Prostate gland (tissue), 2 donors: Measurements from ENCODE around the gene FAAP100. TPM values are rescaled to one million over a fixed set of nuclear protein-coding genes. Genes with fewer than 3 reads are reported as not detected.

ENCODE experiments used
- DNase-seq: peaks from one replicate; pipeline ENCODE4 v3.0.0-alpha.2; 2019; ENCODE audit warnings: low spot score
- H3K27ac ChIP-seq, 2 donors: fragments of 200-600 bp; sonication (generic); 2 replicates each; pipeline ENCODE4 v1.5.1; 2017 to 2019
- H3K27me3 ChIP-seq: fragments of 200-600 bp; sonication (generic); replicated peaks from 2 replicates; pipeline ENCODE4 v1.5.1; 2019; ENCODE audit not compliant: insufficient read depth
- H3K36me3 ChIP-seq, 2 donors: fragments of 200-600 bp; sonication (generic); 1 replicate in 1 of 2; 2 replicates in 1 of 2; pipeline versions ENCODE4 v1.5.1 to v1.8.1; 2017 to 2019
- H3K4me1 ChIP-seq: fragments of 200-600 bp; sonication (generic); replicated peaks from 2 replicates; pipeline ENCODE4 v1.5.1; 2019
- H3K4me3 ChIP-seq, 2 donors: fragments of 200-600 bp; sonication (generic); 2 replicates each; pipeline ENCODE4 v1.5.1; 2017 to 2019
- H3K9me3 ChIP-seq: fragments of 200-600 bp; sonication (generic); 2 replicates; pipeline ENCODE4 v1.5.1; 2017
- CTCF ChIP-seq, 4 experiments: fragments of 200-600 bp in 2 of 4; fragments of 450-650 bp in 2 of 4; sonication (generic) in 2 of 4; IDR thresholded peaks; 1 replicate in 3 of 4; 2 replicates in 1 of 4; pipeline ENCODE4 v1.5.1; 2016 to 2019; ENCODE audit warnings: antibody characterized with exemption in 4 of 4, mild to moderate bottlenecking in 2 of 4, moderate library complexity in 2 of 4
- POLR2A ChIP-seq: fragments of 450-650 bp; IDR thresholded peaks from one replicate; pipeline ENCODE4 v1.6.1; 2016; ENCODE audit warnings: antibody characterized with exemption, mild to moderate bottlenecking
- POLR2AphosphoS5 ChIP-seq: sonication (generic); formaldehyde crosslinking; IDR thresholded peaks from one replicate; pipeline ENCODE4 v1.6.1; 2017; ENCODE audit warnings: antibody characterized with exemption
- WGBS: methylation state at CpG from one replicate; pipeline ENCODE4 v1.1.5; 2018; 5-methylcytosine and 5-hydroxymethylcytosine counted together
- intact Hi-C: fragments of 100-400 bp; cut with DNase I; formaldehyde crosslinking; loops from one replicate; pipeline ENCODE4 v1.14.2; 2022
- total RNA-seq, 2 donors: library from RNA; depleted of rRNA; stranded (reverse); fragments of >200 nt; gene quantifications; one replicate each; pipeline ENCODE4 v1.1.0, GENCODE V29; 2016

Gene FAAP100
- total RNA-seq, 2 donors from 2014 or later, result 27.8 to 44.4 TPM

- Histone ChIP-seq H3K36me3 (peaks cover 10 to 20% of the 10 kb centered on the region in 2 donors), H3K9me3 (no peaks in the 10 kb centered on the region), H3K27me3 (no peaks in the 10 kb centered on the region), H3K4me3 (peak overlapping the region; percentile 89 to 97), H3K4me1 (no peaks in the 10 kb centered on the region), H3K27ac (peak overlapping the region; percentile 100)
- TF ChIP-seq CTCF (IDR thresholded peaks at IDR 0.05), result no peak
- peak; percentile 2 for TF ChIP-seq POLR2AphosphoS5
- TF ChIP-seq POLR2A, result no peak
- 11% methylated on average over 12 of the region's 12 CpGs for WGBS
- intact Hi-C loops, result no loop called here
- DNase-seq, result no peak
These were observed 42.8 kb downstream of the FAAP100 start for GRCh38 chr17:81509207-81509971.

GRCh38 chr17:81508639-81509206 is 43.4 kb downstream of the FAAP100 start:
- 50% methylated on average over 10 of the region's 10 CpGs for WGBS
- TF ChIP-seq POLR2AphosphoS5, result peak; percentile 4
- no peak for TF ChIP-seq CTCF (IDR thresholded peaks at IDR 0.05)
- no peak for TF ChIP-seq POLR2A
- no peaks in the 10 kb centered on the region for H3K27me3 ChIP-seq
- no peaks in the 10 kb centered on the region for H3K4me1 ChIP-seq
- intact Hi-C loops, result no loop called here
- no peaks in the 10 kb centered on the region for H3K9me3 ChIP-seq
- H3K27ac ChIP-seq, result peak overlapping the region; percentile 100
- H3K36me3 ChIP-seq, result peaks cover 10 to 20% of the 10 kb centered on the region in 2 donors
- H3K4me3 ChIP-seq, result peak overlapping the region; percentile 89 to 97
- no peak for DNase-seq

- TF ChIP-seq POLR2A, result no peak
- no peak for TF ChIP-seq POLR2AphosphoS5
- TF ChIP-seq CTCF (IDR thresholded peaks at IDR 0.05), result no peak
- no peak overlapping the region for H3K4me3 ChIP-seq
- no peak overlapping the region for H3K27ac ChIP-seq
- no peaks in the 10 kb centered on the region for H3K9me3 ChIP-seq
- DNase-seq, result no peak
- H3K36me3 ChIP-seq, result no peaks in the 10 kb centered on the region
- H3K4me1 ChIP-seq, result no peaks in the 10 kb centered on the region
- intact Hi-C loops, result no loop called here
- H3K27me3 ChIP-seq, result no peaks in the 10 kb centered on the region
These were observed 48.5 kb downstream of the FAAP100 start for GRCh38 chr17:81503619-81504018.

- WGBS, result 71% methylated on average over 12 of the region's 12 CpGs
- TF ChIP-seq POLR2A, result no peak
- TF ChIP-seq CTCF (IDR thresholded peaks at IDR 0.05), result no peak
- TF ChIP-seq POLR2AphosphoS5, result no peak
- no peak overlapping the region for H3K4me3 ChIP-seq
- H3K27ac ChIP-seq, result no peak overlapping the region
- H3K36me3 ChIP-seq, result no peaks in the 10 kb centered on the region
- intact Hi-C loops, result no loop called here
- DNase-seq, result no peak
- no peaks in the 10 kb centered on the region for H3K4me1 ChIP-seq
- H3K9me3 ChIP-seq, result no peaks in the 10 kb centered on the region
- H3K27me3 ChIP-seq, result no peaks in the 10 kb centered on the region
These were observed 49.6 kb downstream of the FAAP100 start for GRCh38 chr17:81502471-81503017.
